Lung (tissue), 12 donors: ENCODE measurements around the gene KRT73. TPM values are rescaled to one million over a fixed set of nuclear protein-coding genes. Genes with fewer than 3 reads are reported as not detected.

Source experiments
- ATAC-seq: fragments of 200-7000 bp; cut with Tn5 transposase; one replicate; pipeline ENCODE4 v1.9.1; 2020; ENCODE audit warnings: moderate number of reproducible peaks; ENCODE audit not compliant: insufficient read depth, low FRiP score
- DNase-seq, 3 donors: peaks; one replicate each; pipeline ENCODE4 v3.0.0-alpha.2; 2013 to 2017
- H3K27ac ChIP-seq, 2 donors: one replicate each; pipeline ENCODE4 v1.5.1; 2013; ENCODE audit warnings: mild to moderate bottlenecking in 2 of 2, moderate library complexity in 2 of 2, control low read depth in 1 of 2, inconsistent platforms in 1 of 2, low read depth in 1 of 2, low read length in 1 of 2
- H3K27me3 ChIP-seq, 3 donors: one replicate each; pipeline ENCODE4 v1.5.1; 2013; ENCODE audit warnings: low read length in 2 of 3; ENCODE audit not compliant: control insufficient read depth in 3 of 3, insufficient read depth in 3 of 3
- H3K36me3 ChIP-seq, 4 donors: one replicate each; pipeline ENCODE4 v1.5.1; 2013; ENCODE audit warnings: low read length in 4 of 4, mild to moderate bottlenecking in 1 of 4, moderate library complexity in 1 of 4; ENCODE audit not compliant: control insufficient read depth in 4 of 4, insufficient read depth in 4 of 4
- H3K4me1 ChIP-seq, 5 donors: one replicate each; pipeline ENCODE4 v1.5.1; 2013; ENCODE audit warnings: low read length in 5 of 5, mild to moderate bottlenecking in 2 of 5, moderate library complexity in 1 of 5; ENCODE audit not compliant: control insufficient read depth in 5 of 5, insufficient read depth in 5 of 5
- H3K4me3 ChIP-seq: one replicate; pipeline ENCODE4 v1.5.1; 2013; ENCODE audit warnings: mild to moderate bottlenecking, control low read depth, moderate library complexity
- H3K9ac ChIP-seq, 2 donors: one replicate each; pipeline ENCODE4 v1.5.1; 2013; ENCODE audit warnings: low read length in 2 of 2, control low read depth in 1 of 2; ENCODE audit not compliant: insufficient read depth in 1 of 2
- H3K9me3 ChIP-seq, 4 donors: one replicate each; pipeline ENCODE4 v1.5.1; 2013; ENCODE audit warnings: low read length in 3 of 4, mild to moderate bottlenecking in 1 of 4, moderate library complexity in 1 of 4; ENCODE audit not compliant: control insufficient read depth in 4 of 4, insufficient read depth in 3 of 4
- WGBS, 2 donors: extraction: QIAGEN DNeasy Blood & Tissue Kit; methylation state at CpG; one replicate each; pipeline ENCODE4 v1.1.7; 2013; 5-methylcytosine and 5-hydroxymethylcytosine counted together
- polyA plus RNA-seq, 2 donors: library from polyadenylated mRNA; stranded (reverse); fragments of 200-250 nt; gene quantifications; one replicate each; pipeline ENCODE4 v1.2.1, GENCODE V29; 2013
- total RNA-seq, 2 donors: library from RNA; depleted of rRNA in 1 of 2; stranded (reverse); fragments of >200 nt in 1 of 2; gene quantifications; one replicate each; pipeline ENCODE4 v1.2.1, GENCODE V29; 2014 to 2021
- TF ChIP-seq, protein P1 (sequence below): IDR thresholded peaks from 2 replicates; pipeline ENCODE4 v1.5.1; 2012; ENCODE audit warnings: mild to moderate bottlenecking; ENCODE audit errors: control extremely low read depth, extremely low read depth
- donor health status: control.
- donor health status: control.
- donor health status: Bipolar disorder and iron deficiency.
- donor health status: healthy.
- donor health status: DM: yes; HTN: yes; CAD: no.

The KRT73 gene
- total and polyA plus RNA-seq, 4 donors, result 0.07 TPM; not detected in 3

DNA sequence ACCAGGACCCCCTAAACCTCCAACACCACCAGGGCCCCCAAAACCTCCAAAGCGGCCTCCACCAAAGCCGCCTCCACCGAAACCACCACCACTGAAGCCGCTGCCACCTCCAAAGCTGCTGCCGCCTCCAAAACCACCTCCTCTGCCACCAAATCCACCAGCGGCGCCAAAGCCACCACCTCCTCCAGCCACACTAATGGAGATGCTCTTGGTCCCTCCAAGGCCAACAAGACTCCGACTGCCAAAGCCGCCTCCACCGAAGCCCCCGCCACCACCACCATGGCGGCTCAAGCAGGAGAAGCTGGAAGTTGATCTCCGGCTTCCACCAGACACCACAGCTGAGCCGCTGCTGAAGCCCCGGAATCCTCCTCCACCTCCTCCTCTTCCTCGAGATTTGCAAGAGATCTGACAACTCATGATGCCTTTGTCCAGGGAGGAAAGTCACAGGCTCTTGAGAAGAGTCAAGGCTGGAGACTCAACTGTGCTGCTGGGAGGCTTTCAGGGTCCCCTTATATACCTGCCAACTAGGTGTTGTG lies 33.4 kb upstream of the KRT73 start, which contains the start of gene KRT2:
Gene KRT2 (minus strand): TSS at position 486 of the 536 bp plus-strand sequence. CDS start 69 bp downstream, at position 417.
- no peaks in the 10 kb centered on the region for H3K9me3 ChIP-seq
- DNase-seq, result no peak
- H3K9ac ChIP-seq, result no peak within 1 kb of the TSS
- H3K27me3 ChIP-seq, result peaks cover 0 to 4% (median 0%) of the 10 kb centered on the region in 3 donors
- H3K4me1 ChIP-seq, result peaks cover 0 to 9% (median 0%) of the 10 kb centered on the region in 5 donors
- H3K4me3 ChIP-seq, result no peak within 1 kb of the TSS
- no peaks in the 10 kb centered on the region for H3K36me3 ChIP-seq
- H3K27ac ChIP-seq, result no peak within 1 kb of the TSS
- TF ChIP-seq, protein P1, sequence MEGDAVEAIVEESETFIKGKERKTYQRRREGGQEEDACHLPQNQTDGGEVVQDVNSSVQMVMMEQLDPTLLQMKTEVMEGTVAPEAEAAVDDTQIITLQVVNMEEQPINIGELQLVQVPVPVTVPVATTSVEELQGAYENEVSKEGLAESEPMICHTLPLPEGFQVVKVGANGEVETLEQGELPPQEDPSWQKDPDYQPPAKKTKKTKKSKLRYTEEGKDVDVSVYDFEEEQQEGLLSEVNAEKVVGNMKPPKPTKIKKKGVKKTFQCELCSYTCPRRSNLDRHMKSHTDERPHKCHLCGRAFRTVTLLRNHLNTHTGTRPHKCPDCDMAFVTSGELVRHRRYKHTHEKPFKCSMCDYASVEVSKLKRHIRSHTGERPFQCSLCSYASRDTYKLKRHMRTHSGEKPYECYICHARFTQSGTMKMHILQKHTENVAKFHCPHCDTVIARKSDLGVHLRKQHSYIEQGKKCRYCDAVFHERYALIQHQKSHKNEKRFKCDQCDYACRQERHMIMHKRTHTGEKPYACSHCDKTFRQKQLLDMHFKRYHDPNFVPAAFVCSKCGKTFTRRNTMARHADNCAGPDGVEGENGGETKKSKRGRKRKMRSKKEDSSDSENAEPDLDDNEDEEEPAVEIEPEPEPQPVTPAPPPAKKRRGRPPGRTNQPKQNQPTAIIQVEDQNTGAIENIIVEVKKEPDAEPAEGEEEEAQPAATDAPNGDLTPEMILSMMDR, result no peak
- WGBS, 2 donors, result 96% methylated on average over 16 of the region's 16 CpGs
- ATAC-seq, result no peak

DNA sequence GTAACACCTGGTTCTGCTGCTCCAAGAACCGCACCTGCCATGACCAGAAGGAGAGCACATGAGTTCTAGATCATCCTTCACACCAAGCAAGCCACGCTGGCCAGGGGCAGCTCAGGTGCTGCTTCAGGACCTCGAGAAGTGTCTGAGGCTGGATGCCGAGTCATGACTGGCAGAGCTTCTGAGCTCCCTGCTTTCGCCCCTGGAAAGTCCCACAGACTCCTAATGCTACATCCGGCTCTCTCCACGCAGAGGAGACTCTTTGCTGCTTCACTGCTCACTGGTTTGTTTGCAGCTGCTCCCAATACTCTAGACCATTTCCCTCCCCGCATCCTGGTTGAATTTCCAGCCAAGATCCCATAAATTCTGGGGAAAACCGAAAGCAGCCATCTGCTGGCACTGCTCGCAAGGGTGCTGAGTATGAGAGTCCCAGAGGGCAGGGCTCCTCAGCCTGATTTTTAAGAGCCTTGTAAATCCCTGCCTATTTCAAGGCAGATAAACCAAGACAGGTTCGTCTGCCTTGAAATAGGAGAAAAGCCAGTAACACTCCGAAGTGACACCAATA lies 32.2 kb upstream of the KRT73 start:
- no peak for ATAC-seq
- Histone ChIP-seq H3K4me1 (peaks cover 0 to 5% (median 0%) of the 10 kb centered on the region in 5 donors), H3K36me3 (no peaks in the 10 kb centered on the region), H3K27ac (no peak overlapping the region), H3K9ac (no peak overlapping the region), H3K27me3 (peaks cover 0 to 4% (median 0%) of the 10 kb centered on the region in 3 donors), H3K4me3 (no peak overlapping the region), H3K9me3 (no peaks in the 10 kb centered on the region)
- TF ChIP-seq, protein P1, result no peak
- WGBS, 2 donors, result 71 to 83% methylated on average over 12 of the region's 12 CpGs
- DNase-seq, result no peak

DNA sequence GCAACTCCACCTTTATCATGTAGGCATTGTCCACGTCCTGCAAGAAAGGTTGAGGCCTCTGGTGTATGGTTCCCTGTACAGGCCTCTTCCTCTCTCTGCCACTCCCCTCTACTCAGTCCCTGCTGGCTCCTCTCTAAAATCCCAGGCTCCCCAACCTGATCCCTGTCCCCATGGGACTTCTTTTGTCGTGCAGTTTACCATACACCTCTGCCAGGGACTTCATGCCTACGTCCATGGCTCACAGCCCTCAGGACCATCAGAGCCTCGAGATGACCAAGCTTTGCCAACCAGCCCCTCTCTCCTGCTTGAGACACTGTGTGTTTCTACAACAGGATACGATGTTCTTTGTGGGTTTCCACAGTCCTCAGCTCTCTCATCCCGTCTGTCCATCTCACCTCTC lies 30.7 kb upstream of the KRT73 start:
- TF ChIP-seq, protein P1, result no peak
- peaks cover 0 to 4% (median 0%) of the 10 kb centered on the region in 3 donors for H3K27me3 ChIP-seq
- no peak overlapping the region for H3K9ac ChIP-seq
- 76 to 81% methylated on average over 6 of the region's 6 CpGs for WGBS, 2 donors
- no peak for ATAC-seq
- H3K4me3 ChIP-seq, result no peak overlapping the region
- no peaks in the 10 kb centered on the region for H3K4me1 ChIP-seq
- no peak for DNase-seq
- no peak overlapping the region for H3K27ac ChIP-seq
- H3K36me3 ChIP-seq, result no peaks in the 10 kb centered on the region
- no peaks in the 10 kb centered on the region for H3K9me3 ChIP-seq
